Measurements from ENCODE around the gene FAM117A.
"Not testable (repeated sequence)": the region's sequence is repeated elsewhere in the genome, so short reads cannot be mapped to it uniquely, and the experiment has no call there.

The FAM117A gene

GRCh38 chr17:49741009-49741691, 22.8 kb downstream of the FAM117A start:
- no peak for DNase-seq (ENCODE audit: low read depth in 1 of 2, low spot score in 1 of 2)

GRCh38 chr17:49739641-49740271, 24.2 kb downstream of the FAM117A start:
- peak; percentile 59 to 74 for DNase-seq (ENCODE audit: low read depth in 1 of 2, low spot score in 1 of 2)

- DNase-seq (ENCODE audit: low read depth in 1 of 2, low spot score in 1 of 2), result no peak
Measured at GRCh38 chr17:49738456-49739163, 25.3 kb downstream of the FAM117A start.

- no peak for DNase-seq (ENCODE audit: low read depth in 1 of 2, low spot score in 1 of 2)
Measured at GRCh38 chr17:49734515-49735490, 29.1 kb downstream of the FAM117A start.

- no peak for DNase-seq (ENCODE audit: low read depth in 1 of 2, low spot score in 1 of 2)
Measured at GRCh38 chr17:49731435-49731831, 32.5 kb downstream of the FAM117A start.

GRCh38 chr17:49730785-49731434, 33.0 kb downstream of the FAM117A start:
- no peak for DNase-seq (ENCODE audit: low read depth in 1 of 2, low spot score in 1 of 2)

GRCh38 chr17:49730078-49730784, 33.7 kb downstream of the FAM117A start:
- DNase-seq (ENCODE audit: low read depth in 1 of 2, low spot score in 1 of 2), result no peak

GRCh38 chr17:49729069-49729468, 34.9 kb downstream of the FAM117A start:
- DNase-seq (ENCODE audit: low read depth in 1 of 2, low spot score in 1 of 2), result no peak

GRCh38 chr17:49728425-49728824, 35.5 kb downstream of the FAM117A start:
- DNase-seq (ENCODE audit: low read depth in 1 of 2, low spot score in 1 of 2), result no peak

- DNase-seq (ENCODE audit: low read depth in 1 of 2, low spot score in 1 of 2), result no peak
Measured at GRCh38 chr17:49727380-49727779, 36.6 kb downstream of the FAM117A start.

- DNase-seq (ENCODE audit: low read depth in 1 of 2, low spot score in 1 of 2), result no peak
Measured at GRCh38 chr17:49725452-49726130, 38.3 kb downstream of the FAM117A start.

- DNase-seq (ENCODE audit: low read depth in 1 of 2, low spot score in 1 of 2), result not testable (repeated sequence)
Measured at GRCh38 chr17:49724552-49724951, 39.4 kb downstream of the FAM117A start.

GRCh38 chr17:49723423-49723822, 40.5 kb downstream of the FAM117A start:
- no peak for DNase-seq (ENCODE audit: low read depth in 1 of 2, low spot score in 1 of 2)

GRCh38 chr17:49722066-49722465, 41.9 kb downstream of the FAM117A start:
- DNase-seq (ENCODE audit: low read depth in 1 of 2, low spot score in 1 of 2), result no peak

- DNase-seq (ENCODE audit: low read depth in 1 of 2, low spot score in 1 of 2), result no peak
Measured at GRCh38 chr17:49717371-49717861, 46.5 kb downstream of the FAM117A start.

GRCh38 chr17:49716668-49717364, 47.1 kb downstream of the FAM117A start:
- DNase-seq (ENCODE audit: low read depth in 1 of 2, low spot score in 1 of 2), result no peak

- no peak for DNase-seq (ENCODE audit: low read depth in 1 of 2, low spot score in 1 of 2)
Measured at GRCh38 chr17:49715717-49716279, 48.1 kb downstream of the FAM117A start.

- no peak for DNase-seq (ENCODE audit: low read depth in 1 of 2, low spot score in 1 of 2)
Measured at GRCh38 chr17:49715216-49715615, 48.7 kb downstream of the FAM117A start.

All from activated CD4-positive, alpha-beta T cell treated with anti-CD3 and anti-CD28 coated beads, Interleukin-2, amount 50 U/mL, for 24 hours (primary cell).